ENCODE measurements around the gene HPCAL1. TPM values are rescaled to one million over a fixed set of nuclear protein-coding genes. Genes with fewer than 3 reads are reported as not detected.

HPCAL1 gene
- total RNA-seq, 1 experiment from 2014 or later, result 312 TPM

DNA sequence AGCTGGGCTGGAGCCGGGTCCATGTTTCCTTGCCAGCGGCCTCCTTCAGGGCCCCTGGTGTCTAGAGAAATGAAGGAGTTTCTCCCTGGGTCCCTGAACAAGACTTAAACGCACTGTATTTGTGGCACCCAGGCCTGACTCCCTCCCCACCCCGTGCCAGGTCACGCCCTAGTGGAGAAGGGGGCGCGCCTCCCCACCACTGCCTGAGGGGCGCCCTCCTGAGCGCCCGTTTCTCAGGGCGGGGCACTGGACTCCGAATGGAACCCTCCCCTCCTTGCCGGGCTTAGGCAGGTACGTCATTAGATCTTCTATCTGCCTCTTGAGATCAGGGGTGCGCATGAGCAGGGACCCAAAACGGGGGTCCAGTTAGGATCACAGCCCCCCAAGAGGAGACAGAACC is 129.1 kb downstream of the HPCAL1 start:
- Histone ChIP-seq H2AFZ (ENCODE audit: low read length) (no peak overlapping the region), H3K36me3 (ENCODE audit: low read depth, low read length) (peaks cover 9% of the 10 kb centered on the region; the same call in 1 of the 2 replicates), H3K4me2 (ENCODE audit: low read length) (no peak overlapping the region), H3K27me3 (ENCODE audit: low read length) (no peaks in the 10 kb centered on the region), H4K20me1 (ENCODE audit: low read length) (no peaks in the 10 kb centered on the region), H3K9me2 (replicated peaks; ENCODE audit: low read length) (no peaks in the 10 kb centered on the region), H3K4me1 (ENCODE audit: insufficient read depth, low read length) (no peaks in the 10 kb centered on the region), H3K9me3 (ENCODE audit: low read length) (no peaks in the 10 kb centered on the region), H3K79me2 (ENCODE audit: low read length) (no peaks in the 10 kb centered on the region), H3K9ac (ENCODE audit: low read length) (no peak overlapping the region), H3K4me3 (ENCODE audit: low read length) (no peak overlapping the region), H3F3A (ENCODE audit: low read length, unreplicated experiment) (no peaks in the 10 kb centered on the region), H3K27ac (ENCODE audit: low read length) (no peak overlapping the region)
- intact Hi-C loops (cut with micrococcal nuclease), result no loop called here
- TF ChIP-seq, protein P1, sequence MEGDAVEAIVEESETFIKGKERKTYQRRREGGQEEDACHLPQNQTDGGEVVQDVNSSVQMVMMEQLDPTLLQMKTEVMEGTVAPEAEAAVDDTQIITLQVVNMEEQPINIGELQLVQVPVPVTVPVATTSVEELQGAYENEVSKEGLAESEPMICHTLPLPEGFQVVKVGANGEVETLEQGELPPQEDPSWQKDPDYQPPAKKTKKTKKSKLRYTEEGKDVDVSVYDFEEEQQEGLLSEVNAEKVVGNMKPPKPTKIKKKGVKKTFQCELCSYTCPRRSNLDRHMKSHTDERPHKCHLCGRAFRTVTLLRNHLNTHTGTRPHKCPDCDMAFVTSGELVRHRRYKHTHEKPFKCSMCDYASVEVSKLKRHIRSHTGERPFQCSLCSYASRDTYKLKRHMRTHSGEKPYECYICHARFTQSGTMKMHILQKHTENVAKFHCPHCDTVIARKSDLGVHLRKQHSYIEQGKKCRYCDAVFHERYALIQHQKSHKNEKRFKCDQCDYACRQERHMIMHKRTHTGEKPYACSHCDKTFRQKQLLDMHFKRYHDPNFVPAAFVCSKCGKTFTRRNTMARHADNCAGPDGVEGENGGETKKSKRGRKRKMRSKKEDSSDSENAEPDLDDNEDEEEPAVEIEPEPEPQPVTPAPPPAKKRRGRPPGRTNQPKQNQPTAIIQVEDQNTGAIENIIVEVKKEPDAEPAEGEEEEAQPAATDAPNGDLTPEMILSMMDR (conservative IDR thresholded peaks at IDR 0.05; ENCODE audit: low read depth, low read length), result no peak
- TF ChIP-seq EZH2phosphoT487 (IDR thresholded peaks at IDR 0.05; ENCODE audit: borderline replicate concordance, low read length) (no peak), EZH2 (IDR thresholded peaks at IDR 0.05; ENCODE audit: low read length, unreplicated experiment) (no peak)
- no TSS peak for BruUV-seq (replicated peaks)
- DNase-seq, result no peak
- ATAC-seq, result no peak
- ChIA-PET POLR2A (ENCODE audit: unreplicated experiment) (no interaction called here), CTCF (no interaction called here)

DNA sequence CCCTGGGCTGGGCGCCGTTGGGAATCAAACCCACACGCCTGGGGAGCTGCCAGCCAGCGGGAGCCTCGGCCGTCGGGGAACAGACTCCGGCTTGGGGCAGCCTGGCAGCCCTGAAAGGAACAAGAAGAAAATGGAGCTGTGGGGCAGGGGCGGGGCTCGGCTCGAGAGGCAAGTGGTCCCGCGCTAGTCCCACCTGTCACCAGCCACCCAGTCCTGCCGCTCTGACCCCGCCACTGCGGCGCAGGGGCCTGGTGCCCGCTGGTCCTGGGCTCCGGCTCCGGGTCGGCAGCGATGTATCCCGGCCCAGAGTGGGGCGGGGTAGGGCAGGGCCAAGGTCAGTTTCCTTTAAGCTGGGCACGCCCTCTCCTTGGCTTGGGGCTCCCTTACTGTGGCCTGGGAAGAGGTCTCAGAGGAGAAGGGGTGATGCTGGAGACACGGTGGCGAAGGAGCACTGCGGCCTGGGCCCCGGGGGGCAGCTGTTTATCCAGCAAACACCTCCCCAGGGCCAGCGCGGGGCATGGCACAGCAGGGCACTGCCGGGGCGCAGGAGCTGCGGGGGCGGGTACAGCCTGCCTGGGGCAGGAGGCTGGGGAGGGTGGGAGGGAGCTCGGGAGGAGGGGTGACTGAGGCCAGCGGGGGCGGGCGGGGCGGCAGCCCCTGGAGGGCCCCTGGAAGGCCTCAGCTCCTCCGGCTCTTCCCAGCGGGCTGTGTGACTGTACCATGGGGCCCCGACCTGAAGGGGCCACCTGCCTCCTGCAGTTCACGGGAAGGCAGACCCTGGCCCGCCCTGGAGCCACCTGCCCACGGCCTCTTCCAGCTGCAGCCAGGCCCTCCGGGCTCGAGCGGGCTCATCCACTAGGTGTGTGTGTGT is 129.8 kb downstream of the HPCAL1 start:
- no peaks in the 10 kb centered on the region for H3K79me2 ChIP-seq (ENCODE audit: low read length)
- POLR2A ChIA-PET (ENCODE audit: unreplicated experiment), result interaction anchor here (0.6 kb wide), 2 partner anchors 8 to 23 kb away, joined by 5 read pairs; no protein-coding TSS in a partner anchor
- H3K4me2 ChIP-seq (ENCODE audit: low read length), result no peak overlapping the region
- TF ChIP-seq EZH2phosphoT487 (IDR thresholded peaks at IDR 0.05; ENCODE audit: borderline replicate concordance, low read length), result no peak
- TF ChIP-seq EZH2 (IDR thresholded peaks at IDR 0.05; ENCODE audit: low read length, unreplicated experiment), result no peak
- TF ChIP-seq, protein P1 (conservative IDR thresholded peaks at IDR 0.05; ENCODE audit: low read depth, low read length), result no peak
- H3F3A ChIP-seq (ENCODE audit: low read length, unreplicated experiment), result peaks cover 4% of the 10 kb centered on the region
- peaks cover 7% of the 10 kb centered on the region; the same call in 1 of the 2 replicates for H3K36me3 ChIP-seq (ENCODE audit: low read depth, low read length)
- H2AFZ ChIP-seq (ENCODE audit: low read length), result no peak overlapping the region
- H3K27me3 ChIP-seq (ENCODE audit: low read length), result no peaks in the 10 kb centered on the region
- H3K27ac ChIP-seq (ENCODE audit: low read length), result no peak overlapping the region
- CTCF ChIA-PET, result no interaction called here
- intact Hi-C loops (cut with micrococcal nuclease), result no loop called here
- no TSS peak for BruUV-seq (replicated peaks)
- DNase-seq, result no peak
- no peak for ATAC-seq
- no peaks in the 10 kb centered on the region for H4K20me1 ChIP-seq (ENCODE audit: low read length)
- no peaks in the 10 kb centered on the region for H3K9me2 ChIP-seq (replicated peaks; ENCODE audit: low read length)
- H3K4me3 ChIP-seq (ENCODE audit: low read length), result no peak overlapping the region
- H3K9me3 ChIP-seq (ENCODE audit: low read length), result no peaks in the 10 kb centered on the region
- H3K4me1 ChIP-seq (ENCODE audit: insufficient read depth, low read length), result no peaks in the 10 kb centered on the region
- no peak overlapping the region for H3K9ac ChIP-seq (ENCODE audit: low read length)
